Testis (tissue), 2 donors: ENCODE data around the gene FBN1.

Experiments used
- POLR2A ChIP-seq: fragments of 450-650 bp; IDR thresholded peaks from one replicate; pipeline ENCODE4 v1.6.1; 2017; ENCODE audit warnings: antibody characterized with exemption, mild to moderate bottlenecking, moderate library complexity
- TF ChIP-seq, protein P1 (sequence below), 3 experiments: fragments of 450-650 bp in 2 of 3; fragments of 200-600 bp in 1 of 3; sonication (generic) in 1 of 3; IDR thresholded peaks; one replicate each; pipeline ENCODE4 v1.5.1; 2016 to 2019; ENCODE audit warnings: antibody characterized with exemption in 3 of 3, mild to moderate bottlenecking in 2 of 3, moderate library complexity in 1 of 3

DNA sequence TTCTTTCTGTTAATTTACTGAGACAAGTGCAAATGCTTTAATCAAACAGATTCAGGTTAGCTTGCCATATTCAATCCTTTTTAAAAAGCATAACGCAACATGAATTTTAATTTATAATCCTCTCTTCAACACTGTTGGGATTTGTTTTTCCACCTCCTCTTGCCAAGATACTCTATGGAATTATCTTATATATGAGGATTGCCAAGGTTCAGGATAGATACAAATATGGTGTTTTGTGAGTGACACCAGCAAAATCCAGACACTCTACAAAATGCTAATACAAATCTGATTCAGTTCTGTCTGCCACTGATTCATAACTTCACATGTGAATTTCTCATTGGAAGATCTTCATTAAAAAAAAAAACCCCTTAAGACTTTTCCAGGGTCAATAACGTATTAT is 104.8 kb downstream of the FBN1 start:
- no peak for TF ChIP-seq POLR2A
- TF ChIP-seq, protein P1, sequence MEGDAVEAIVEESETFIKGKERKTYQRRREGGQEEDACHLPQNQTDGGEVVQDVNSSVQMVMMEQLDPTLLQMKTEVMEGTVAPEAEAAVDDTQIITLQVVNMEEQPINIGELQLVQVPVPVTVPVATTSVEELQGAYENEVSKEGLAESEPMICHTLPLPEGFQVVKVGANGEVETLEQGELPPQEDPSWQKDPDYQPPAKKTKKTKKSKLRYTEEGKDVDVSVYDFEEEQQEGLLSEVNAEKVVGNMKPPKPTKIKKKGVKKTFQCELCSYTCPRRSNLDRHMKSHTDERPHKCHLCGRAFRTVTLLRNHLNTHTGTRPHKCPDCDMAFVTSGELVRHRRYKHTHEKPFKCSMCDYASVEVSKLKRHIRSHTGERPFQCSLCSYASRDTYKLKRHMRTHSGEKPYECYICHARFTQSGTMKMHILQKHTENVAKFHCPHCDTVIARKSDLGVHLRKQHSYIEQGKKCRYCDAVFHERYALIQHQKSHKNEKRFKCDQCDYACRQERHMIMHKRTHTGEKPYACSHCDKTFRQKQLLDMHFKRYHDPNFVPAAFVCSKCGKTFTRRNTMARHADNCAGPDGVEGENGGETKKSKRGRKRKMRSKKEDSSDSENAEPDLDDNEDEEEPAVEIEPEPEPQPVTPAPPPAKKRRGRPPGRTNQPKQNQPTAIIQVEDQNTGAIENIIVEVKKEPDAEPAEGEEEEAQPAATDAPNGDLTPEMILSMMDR (IDR thresholded peaks at IDR 0.05): no peak
